HG02763 (cell line): ENCODE data around the gene MCC.

ENCODE experiments used
- ATAC-seq: cut with Tn5 transposase; IDR thresholded peaks from one replicate; pipeline ENCODE4 v1.9.1; 2021; ENCODE audit warnings: mild to moderate bottlenecking, moderate library complexity; ENCODE audit not compliant: unreplicated experiment

The MCC gene

GRCh38 chr5:113157886-113158285, 330.4 kb downstream of the MCC start:
- ATAC-seq = no peak

- ATAC-seq = no peak
Measured at GRCh38 chr5:113156271-113156877, 331.9 kb downstream of the MCC start.

DNA sequence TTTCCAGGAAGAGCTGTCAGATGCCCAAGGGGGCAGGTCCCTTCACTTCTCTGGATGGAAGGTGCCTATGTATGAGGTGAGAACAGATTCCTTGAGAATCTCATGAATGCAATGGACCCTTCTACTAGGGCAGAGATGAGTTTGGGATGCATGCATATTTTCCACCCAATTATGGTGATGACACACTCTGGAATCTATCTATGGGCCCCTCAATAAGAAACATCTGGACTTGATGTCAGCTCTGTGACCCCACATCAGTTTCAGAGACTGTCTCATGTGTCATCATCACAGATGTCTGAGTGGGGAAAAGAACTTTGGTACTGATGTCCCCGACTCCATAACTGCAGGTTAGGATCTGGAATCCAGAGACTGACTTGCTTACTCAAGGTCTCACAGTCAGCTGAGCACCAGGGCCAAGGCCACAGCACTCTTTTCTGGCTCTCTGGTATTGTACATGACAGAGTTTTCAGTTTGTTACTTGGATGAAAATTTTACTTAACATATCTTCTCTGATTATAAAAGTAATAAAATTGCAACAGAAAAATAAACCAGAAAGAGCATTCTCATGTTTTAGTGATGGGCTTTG, 334.6 kb downstream of the MCC start:
- ATAC-seq = no peak

DNA sequence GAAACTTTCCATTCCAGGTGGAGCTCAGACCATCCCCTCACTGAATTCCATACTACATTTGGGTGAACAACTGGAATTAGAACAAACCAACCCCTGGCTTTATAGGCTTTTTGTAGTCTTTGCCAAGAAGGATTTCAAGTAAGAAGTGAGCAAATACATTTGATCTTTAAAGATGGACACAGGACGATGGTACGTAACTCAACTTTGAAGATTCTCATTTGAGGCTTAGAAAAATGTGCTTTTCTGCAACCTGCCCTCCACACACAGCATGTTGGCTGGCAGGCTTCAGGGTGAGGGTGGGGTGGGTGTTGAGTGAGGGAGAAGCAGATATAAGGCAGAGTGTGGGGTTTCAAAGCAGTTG, 335.9 kb downstream of the MCC start:
- ATAC-seq = no peak

DNA sequence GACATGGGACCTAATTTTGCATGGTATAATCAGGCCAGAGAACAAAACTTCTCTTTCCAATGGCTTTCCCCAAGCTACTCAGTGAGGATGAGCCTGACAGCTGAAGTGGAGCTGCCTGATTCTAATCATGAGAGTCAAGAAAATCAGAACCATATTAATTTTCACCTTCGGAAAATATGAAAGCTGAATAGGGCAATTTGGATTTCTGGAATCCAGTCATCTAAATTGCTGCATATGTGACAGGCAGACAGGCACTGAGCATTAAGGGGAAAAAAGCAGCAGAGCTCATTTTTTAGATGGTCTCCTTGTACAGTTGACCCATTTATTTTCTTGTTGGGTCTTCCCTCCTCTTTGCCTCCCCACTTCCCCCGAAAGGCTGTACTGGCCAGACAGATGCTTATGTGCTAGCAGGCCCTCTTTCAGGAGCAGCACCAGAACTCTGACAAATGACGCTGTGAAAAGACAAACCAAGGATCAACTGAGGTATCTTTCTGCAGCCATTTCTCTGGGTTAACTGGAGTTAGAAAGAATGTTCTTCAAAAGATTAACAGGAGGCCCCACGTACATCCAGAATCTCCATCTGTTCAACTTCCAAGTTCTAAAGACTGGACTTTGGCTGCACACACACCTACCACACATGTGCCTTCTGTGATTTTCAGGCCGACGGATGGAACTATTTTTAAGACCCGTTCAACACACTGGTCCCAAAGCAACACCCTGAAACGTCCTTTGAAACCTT, 336.4 kb downstream of the MCC start:
- no peak for ATAC-seq

DNA sequence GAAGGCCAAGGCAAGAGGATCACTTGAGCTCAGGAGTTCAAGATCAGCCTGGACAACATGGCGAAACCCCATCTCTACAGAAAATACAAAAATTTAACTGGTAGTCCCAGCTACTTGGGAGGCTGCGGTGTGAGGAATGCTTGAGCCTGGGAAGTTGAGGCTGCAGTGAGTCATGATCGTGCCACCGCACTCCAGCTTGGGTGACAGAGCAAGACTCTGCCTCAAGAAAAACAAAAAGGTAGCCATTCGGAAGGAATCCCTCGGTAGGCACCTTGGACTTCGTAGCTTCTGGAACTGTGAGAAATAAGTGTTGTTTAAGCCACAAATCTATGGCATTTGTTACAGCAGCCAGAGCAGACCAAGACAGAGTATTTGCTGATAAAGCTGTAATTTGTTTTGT, 337.4 kb downstream of the MCC start:
- ATAC-seq = no peak

DNA sequence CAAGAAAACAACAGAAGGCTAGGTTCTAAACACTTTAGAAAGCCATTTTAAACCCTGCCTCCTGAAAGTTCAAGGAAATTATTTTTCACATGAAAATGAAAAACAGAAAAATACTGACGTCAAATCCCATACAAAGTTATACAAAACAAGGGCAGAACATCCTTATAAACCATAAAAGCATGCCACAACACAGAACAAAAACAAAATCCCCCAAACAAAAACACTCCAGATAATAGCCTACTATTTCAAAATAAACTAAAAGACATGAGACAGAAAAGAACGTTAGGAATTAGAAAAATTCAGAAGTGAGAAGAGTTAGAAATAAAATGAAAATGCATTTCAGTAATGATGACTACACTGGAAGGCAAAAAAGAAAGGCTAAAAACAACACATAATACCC, 338.0 kb downstream of the MCC start:
- no peak for ATAC-seq

GRCh38 chr5:113147537-113147936, 340.7 kb downstream of the MCC start:
- no peak for ATAC-seq

- no peak for ATAC-seq
Measured at GRCh38 chr5:113147101-113147508, 341.1 kb downstream of the MCC start.

DNA sequence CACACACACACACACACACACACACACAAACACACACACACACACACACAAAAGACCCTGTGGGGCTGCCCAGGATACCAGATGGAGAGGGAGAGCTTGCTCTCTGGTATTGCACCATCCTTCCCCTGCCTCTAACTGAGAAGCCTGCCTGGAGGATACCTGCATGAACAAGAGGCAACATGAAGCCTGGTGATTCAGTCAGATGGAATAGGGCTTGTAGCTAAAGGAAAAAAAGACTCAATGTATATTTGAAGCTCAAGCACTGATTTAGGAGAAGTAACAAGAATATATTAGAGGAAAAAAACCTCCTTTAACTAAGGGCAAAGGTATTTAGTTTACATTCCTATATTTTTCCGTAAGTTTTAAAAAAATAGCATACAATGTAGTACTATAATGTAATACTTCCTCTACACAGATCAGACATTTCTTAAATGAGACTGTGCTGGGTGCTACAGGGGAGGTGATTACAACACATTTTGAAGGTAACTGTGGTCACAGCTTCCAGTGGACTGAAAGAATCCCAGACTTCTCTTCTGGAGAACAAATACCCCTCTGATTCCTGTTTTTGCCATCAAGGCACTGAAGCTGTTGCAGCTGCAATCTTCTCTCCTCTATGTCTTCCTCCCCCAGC, 342.4 kb downstream of the MCC start:
- ATAC-seq = no peak

GRCh38 chr5:113142186-113142585, 346.1 kb downstream of the MCC start:
- no peak for ATAC-seq

DNA sequence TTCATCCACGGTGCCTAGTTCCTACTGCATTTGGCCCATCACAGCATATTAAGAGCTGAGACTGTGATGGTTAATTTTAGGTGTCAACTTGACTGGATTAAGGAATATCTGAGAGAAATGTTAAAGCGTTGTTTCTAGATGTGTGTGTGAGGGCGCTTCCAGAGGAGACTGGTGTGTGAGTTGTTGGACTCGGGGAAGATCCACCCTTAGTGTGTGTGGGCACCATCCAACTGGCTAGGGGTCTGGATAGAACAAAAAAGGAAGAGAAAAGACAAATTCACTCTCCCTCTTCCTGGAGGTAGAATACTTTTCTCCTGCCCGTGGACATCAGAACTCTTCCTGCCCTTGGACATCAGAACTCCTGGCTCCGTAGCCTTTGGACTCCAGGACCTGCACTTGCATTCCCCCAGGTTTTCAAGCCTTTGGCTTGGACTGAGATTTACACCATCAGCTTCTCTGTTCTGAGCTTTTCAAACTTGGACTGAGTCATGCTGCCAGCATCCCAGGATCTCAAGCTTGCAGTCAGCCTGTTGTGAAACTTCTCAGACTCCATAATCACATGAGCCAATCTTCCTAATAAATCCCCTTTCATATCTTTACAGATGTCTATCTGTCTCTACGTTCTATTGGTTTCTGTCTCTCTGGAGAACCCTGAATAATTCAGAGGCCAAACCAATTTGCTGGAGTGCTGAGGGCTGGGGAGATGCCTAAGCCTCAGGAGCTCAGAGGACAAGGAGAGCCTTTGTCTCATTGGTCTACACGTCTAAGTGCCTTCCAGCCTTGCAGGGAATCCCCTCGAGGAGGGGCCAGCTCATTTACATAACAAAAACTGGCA, 347.2 kb downstream of the MCC start:
- ATAC-seq = no peak

- ATAC-seq = no peak
Measured at GRCh38 chr5:113133211-113133975, 354.9 kb downstream of the MCC start.

DNA sequence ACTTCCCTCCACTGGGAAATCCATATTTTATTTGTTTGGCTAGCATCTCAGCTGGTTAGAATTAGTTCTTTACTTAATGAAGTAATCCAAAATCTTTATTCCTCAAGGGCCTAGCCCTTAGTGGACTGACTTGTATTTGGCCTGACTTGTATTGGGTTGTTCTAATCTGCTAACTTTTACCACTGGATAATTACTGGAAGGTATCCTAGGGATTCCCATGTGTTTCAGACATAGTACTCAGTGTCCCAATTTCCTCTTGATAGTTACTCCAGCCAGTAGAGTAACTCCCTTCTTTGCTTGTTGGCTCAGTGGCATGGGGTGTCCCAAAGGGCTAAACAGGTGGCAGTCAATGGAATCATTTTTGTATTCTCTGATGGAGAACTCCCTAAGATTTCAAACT, 355.7 kb downstream of the MCC start:
- ATAC-seq = no peak

DNA sequence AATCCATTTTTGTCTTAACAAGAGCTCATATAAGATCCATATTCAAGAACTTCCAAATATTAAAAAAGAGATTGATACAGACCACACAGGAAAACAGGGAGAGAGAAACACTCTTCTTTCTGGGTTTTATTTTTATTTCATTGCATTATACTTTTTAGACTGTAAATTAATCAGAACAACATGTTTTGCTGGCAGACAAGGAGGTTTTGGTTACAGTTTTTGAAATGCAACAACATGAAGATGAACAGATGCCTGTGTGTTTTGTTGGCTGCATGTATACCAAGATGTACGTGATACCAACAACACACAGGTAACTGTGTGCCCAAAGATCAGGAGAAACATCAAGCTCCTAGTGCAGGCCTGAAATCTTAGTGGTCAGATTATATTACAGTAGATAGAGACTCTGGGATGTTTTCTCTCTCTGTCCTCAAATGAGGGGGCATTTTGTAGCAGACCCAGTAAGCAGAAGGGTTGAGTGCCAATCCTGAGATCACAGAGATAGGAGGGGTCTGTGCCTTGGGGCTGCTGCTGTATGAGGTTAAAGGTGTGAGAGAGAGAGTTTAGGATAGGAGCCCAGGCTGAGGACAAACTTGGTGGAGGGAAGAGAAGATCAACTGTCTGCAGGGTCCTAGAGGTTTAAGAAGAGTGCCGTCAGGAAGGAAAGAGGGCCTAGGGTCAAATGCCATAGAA, 359.5 kb downstream of the MCC start:
- ATAC-seq = no peak

- ATAC-seq = no peak
Measured at GRCh38 chr5:113128082-113128481, 360.2 kb downstream of the MCC start.

DNA sequence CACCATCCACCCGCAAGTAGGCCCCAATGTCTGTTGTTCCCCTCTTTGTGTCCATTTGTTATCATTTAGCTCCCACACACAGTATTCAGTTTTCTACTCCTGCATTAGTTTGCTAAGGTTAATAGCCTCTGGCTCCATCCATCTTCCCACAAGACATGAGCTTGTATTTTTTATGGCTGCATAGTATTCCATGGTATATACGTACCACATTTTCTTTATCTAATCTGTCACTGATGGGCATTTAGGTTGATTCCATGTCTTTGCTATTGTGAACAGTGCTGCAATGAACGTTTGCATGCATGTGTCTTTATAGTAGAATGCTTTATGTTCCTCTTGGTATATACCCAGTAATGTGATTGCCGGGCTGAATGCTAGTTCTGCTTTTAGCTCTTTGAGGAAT, 361.2 kb downstream of the MCC start:
- no peak for ATAC-seq

DNA sequence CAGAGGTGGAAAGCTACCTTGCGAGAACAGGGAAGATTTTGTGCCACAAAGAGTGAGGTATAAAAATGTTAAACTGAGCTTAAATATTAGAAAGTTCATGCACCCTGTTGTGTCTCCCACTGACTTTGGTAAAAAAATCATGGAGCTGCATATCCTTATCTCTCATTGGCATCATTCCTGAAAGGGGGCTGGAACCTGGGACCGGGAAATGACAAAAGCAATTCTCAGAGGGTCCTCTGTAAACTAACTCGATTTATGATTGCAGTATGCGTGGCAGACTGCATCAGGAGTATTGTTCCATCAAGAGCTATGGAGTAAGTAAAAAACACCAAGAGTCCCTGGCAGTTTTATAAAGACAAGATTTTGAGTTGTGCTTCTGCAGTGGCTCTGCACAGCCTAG, 362.9 kb downstream of the MCC start:
- no peak for ATAC-seq

- no peak for ATAC-seq
Measured at GRCh38 chr5:113124914-113125313, 363.3 kb downstream of the MCC start.

DNA sequence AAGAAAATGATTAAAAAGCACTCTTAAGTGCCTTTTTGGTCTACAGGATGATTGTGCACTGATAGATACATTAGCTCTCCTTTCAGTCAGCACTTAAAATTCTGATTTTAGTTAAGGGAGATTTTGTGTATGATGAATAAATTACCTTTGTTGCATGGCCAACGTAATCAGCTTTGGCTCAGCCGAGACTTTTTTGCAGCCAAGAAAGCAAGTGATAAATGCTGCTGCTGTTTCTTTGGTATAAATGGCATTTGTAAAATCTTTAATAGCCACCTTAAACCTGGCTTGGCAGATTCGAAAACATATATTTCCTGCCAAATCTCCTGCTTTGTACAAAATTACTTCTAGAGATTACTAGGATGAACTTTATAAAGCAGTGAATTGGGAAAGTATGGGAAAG, 364.0 kb downstream of the MCC start:
- no peak for ATAC-seq
